GM21390 (cell line): Measurements from ENCODE around the gene NXPE3.
A peak's percentile ranks its signal among the peaks of the same experiment; 100 is the strongest.

ENCODE experiments used
- ATAC-seq: cut with Tn5 transposase; IDR thresholded peaks from one replicate; pipeline ENCODE4 v1.9.1; 2021; ENCODE audit not compliant: unreplicated experiment

Gene NXPE3

GRCh38 chr3:101828276-101828675, 49.3 kb downstream of the NXPE3 start:
- ATAC-seq, result no peak

- peak; percentile 44 for ATAC-seq
Measured at GRCh38 chr3:101828691-101829436, 49.9 kb downstream of the NXPE3 start.

GRCh38 chr3:101829437-101829830, 50.4 kb downstream of the NXPE3 start:
- no peak for ATAC-seq

- no peak for ATAC-seq
Measured at GRCh38 chr3:101829874-101830273, 50.9 kb downstream of the NXPE3 start.

GRCh38 chr3:101833446-101833974, 54.5 kb downstream of the NXPE3 start:
- no peak for ATAC-seq

- ATAC-seq, result no peak
Measured at GRCh38 chr3:101835676-101836075, 56.7 kb downstream of the NXPE3 start.

GRCh38 chr3:101836160-101836559, 57.1 kb downstream of the NXPE3 start:
- no peak for ATAC-seq

GRCh38 chr3:101836652-101837598, 57.9 kb downstream of the NXPE3 start:
- ATAC-seq, result no peak

GRCh38 chr3:101838691-101839090, 59.7 kb downstream of the NXPE3 start:
- no peak for ATAC-seq

GRCh38 chr3:101840066-101840465, 61.1 kb downstream of the NXPE3 start:
- no peak for ATAC-seq

GRCh38 chr3:101842245-101842934, 63.4 kb downstream of the NXPE3 start:
- ATAC-seq, result no peak

- no peak for ATAC-seq
Measured at GRCh38 chr3:101842935-101843330, 63.9 kb downstream of the NXPE3 start.

GRCh38 chr3:101845425-101845824, 66.4 kb downstream of the NXPE3 start:
- no peak for ATAC-seq

- ATAC-seq, result no peak
Measured at GRCh38 chr3:101846709-101847108, 67.7 kb downstream of the NXPE3 start.

GRCh38 chr3:101847328-101847727, 68.3 kb downstream of the NXPE3 start:
- ATAC-seq, result no peak

- no peak for ATAC-seq
Measured at GRCh38 chr3:101848326-101848725, 69.3 kb downstream of the NXPE3 start.

GRCh38 chr3:101848754-101849713, 70.0 kb downstream of the NXPE3 start, which contains the start of gene NFKBIZ:
NFKBIZ (plus strand) TSS chr3:101849514; CDS start chr3:101849629, 115 bp downstream.
- ATAC-seq, result peak; percentile 77

- ATAC-seq, result peak; percentile 23
Measured at GRCh38 chr3:101849714-101850245, 70.8 kb downstream of the NXPE3 start.

- ATAC-seq, result peak; percentile 24
Measured at GRCh38 chr3:101850246-101851051, 71.4 kb downstream of the NXPE3 start.
